A549 (cell line): ENCODE results near the gene DDB1. TPM values are rescaled to one million over a fixed set of nuclear protein-coding genes. Genes with fewer than 3 reads are reported as not detected.

Experiments used
- ATAC-seq, 2 experiments: fragments of 200-7000 bp in 1 of 2; fragments of >200 bp in 1 of 2; cut with Nextera tagmentation in 1 of 2; cut with Tn5 transposase in 1 of 2; 3 replicates each; pipeline versions ENCODE4 v1.8.0 to v1.9.1; 2018 to 2020; ENCODE audit warnings: mild to moderate bottlenecking in 1 of 2, moderate library complexity in 1 of 2
- CTCF ChIA-PET: fragments of 300-600 bp; sonication (Branson Sonifier 250); formaldehyde crosslinking; extraction: SDS; loops from one replicate; lab custom pipeline; 2021; ENCODE audit warnings: antibody characterized with exemption, inconsistent platforms; lab: Yijun Ruan, JAX
- POLR2A ChIA-PET: fragments of 350-600 bp; formaldehyde crosslinking; extraction: SDS; loops from one replicate; lab custom pipeline; 2021; ENCODE audit warnings: antibody characterized with exemption, inconsistent platforms; lab: Yijun Ruan, JAX
- DNase-seq, 2 experiments: peaks; one replicate each; pipeline versions ENCODE4 v3.0.0 to v3.0.0-alpha.2; 2011 to 2016; ENCODE audit warnings: low read depth in 1 of 2, low spot score in 1 of 2
- FAIRE-seq: peaks from 2 replicates; lab custom pipeline; 2011; peaks lifted over from hg19 to GRCh38; lab: Jason Lieb, UNC
- H3K27ac ChIP-seq, 2 experiments: fragments of >200 bp; sonication (Bioruptor Twin); formaldehyde crosslinking; 3 replicates each; pipeline ENCODE4 v1.5.1; 2016 to 2017
- H3K4me1 ChIP-seq: fragments of >200 bp; sonication (Bioruptor Twin); formaldehyde crosslinking; 3 replicates; pipeline ENCODE4 v1.6.1; 2016
- H3K4me2 ChIP-seq: fragments of >200 bp; sonication (Bioruptor Twin); formaldehyde crosslinking; 3 replicates; pipeline ENCODE4 v1.6.1; 2016
- H3K4me3 ChIP-seq: fragments of >200 bp; sonication (Bioruptor Twin); formaldehyde crosslinking; 3 replicates; pipeline ENCODE4 v1.5.1; 2016
- H3K9me3 ChIP-seq: fragments of >200 bp; sonication (Bioruptor Twin); formaldehyde crosslinking; 3 replicates; pipeline ENCODE4 v1.6.1; 2016
- BCL3 ChIP-seq: fragments of >200 bp; sonication (Bioruptor Twin); formaldehyde crosslinking; IDR thresholded peaks from 3 replicates; pipeline ENCODE4 v1.6.1; 2016
- BHLHE40 ChIP-seq: IDR thresholded peaks from 2 replicates; pipeline ENCODE4 v1.6.1; 2012; ENCODE audit warnings: low read depth, low read length, inconsistent platforms
- CBX8 ChIP-seq: fragments of 200-600 bp; sonication (generic); IDR thresholded peaks from 2 replicates; pipeline ENCODE4 v1.6.1; 2016
- CHD4 ChIP-seq: fragments of 200-600 bp; sonication (generic); IDR thresholded peaks from 2 replicates; pipeline ENCODE4 v1.6.1; 2016; ENCODE audit warnings: antibody characterized with exemption, mild to moderate bottlenecking, borderline replicate concordance
- CTCF ChIP-seq: fragments of >200 bp; sonication (Bioruptor Twin); formaldehyde crosslinking; IDR thresholded peaks from 3 replicates; pipeline ENCODE4 v1.5.1; 2016
- E2F6 ChIP-seq: IDR thresholded peaks from 2 replicates; pipeline ENCODE4 v1.6.1; 2012; ENCODE audit warnings: low read depth, borderline replicate concordance
- EHF ChIP-seq: fragments of 250-450 bp; sonication (Bioruptor Pico); IDR thresholded peaks from 2 replicates; pipeline ENCODE4 v1.5.0; 2020; ENCODE audit warnings: mild to moderate bottlenecking
- ESRRA ChIP-seq: fragments of 150-350 bp; IDR thresholded peaks from 2 replicates; pipeline ENCODE4 v1.6.1; 2014; ENCODE audit warnings: mild to moderate bottlenecking, low read length, borderline replicate concordance
- FOSB ChIP-seq: fragments of 250-450 bp; sonication (Bioruptor Pico); IDR thresholded peaks from 2 replicates; pipeline ENCODE4 v1.5.0; 2020; ENCODE audit warnings: mild to moderate bottlenecking, moderate library complexity
- FOSL2 ChIP-seq, 2 experiments: fragments of 450-650 bp in 1 of 2; fragments of >200 bp in 1 of 2; sonication (Bioruptor Twin) in 1 of 2; formaldehyde crosslinking; IDR thresholded peaks; 2 replicates each; pipeline versions ENCODE4 v1.5.0 to v1.6.1; 2016 to 2020; ENCODE audit warnings: mild to moderate bottlenecking in 1 of 2, moderate library complexity in 1 of 2
- GATA3 ChIP-seq: IDR thresholded peaks from 2 replicates; pipeline ENCODE4 v1.6.1; 2012; ENCODE audit warnings: borderline replicate concordance
- HDAC2 ChIP-seq: fragments of 200-600 bp; sonication (generic); IDR thresholded peaks from 2 replicates; pipeline ENCODE4 v1.6.1; 2016
- NR3C1 ChIP-seq: fragments of >200 bp; sonication (Bioruptor Twin); formaldehyde crosslinking; IDR thresholded peaks from 3 replicates; pipeline ENCODE4 v1.6.1; 2017
- PBX3 ChIP-seq: IDR thresholded peaks from 2 replicates; pipeline ENCODE4 v1.6.1; 2012
- POLR2A ChIP-seq: IDR thresholded peaks from 2 replicates; pipeline ENCODE4 v1.6.1; 2012; ENCODE audit warnings: mild to moderate bottlenecking, low read length
- RAD21 ChIP-seq, 2 experiments: fragments of >200 bp in 1 of 2; sonication (Bioruptor Twin) in 1 of 2; formaldehyde crosslinking in 1 of 2; IDR thresholded peaks in 1 of 2; conservative IDR thresholded peaks in 1 of 2; 2 replicates in 1 of 2; 3 replicates in 1 of 2; pipeline ENCODE4 v1.6.1; 2012 to 2018; ENCODE audit warnings: inconsistent platforms in 1 of 2
- RARB ChIP-seq: fragments of 250-450 bp; sonication (Bioruptor Pico); IDR thresholded peaks from 2 replicates; pipeline ENCODE4 v1.8.0; 2021; ENCODE audit warnings: mild to moderate bottlenecking, moderate library complexity
- RCOR1 ChIP-seq: fragments of 150-350 bp; IDR thresholded peaks from 2 replicates; pipeline ENCODE4 v1.6.1; 2014; ENCODE audit warnings: antibody characterized with exemption, low read length, low read depth
- REST ChIP-seq: fragments of 200-600 bp; sonication (generic); IDR thresholded peaks from 2 replicates; pipeline ENCODE4 v1.6.1; 2016; ENCODE audit warnings: antibody characterized with exemption, mild to moderate bottlenecking, moderate library complexity
- TFCP2L1 ChIP-seq: fragments of 250-450 bp; sonication (Bioruptor Pico); IDR thresholded peaks from 2 replicates; pipeline ENCODE4 v1.5.0; 2021; ENCODE audit warnings: mild to moderate bottlenecking
- ZFP36 ChIP-seq: fragments of 450-650 bp; IDR thresholded peaks from 2 replicates; pipeline ENCODE4 v1.6.1; 2014; ENCODE audit warnings: borderline replicate concordance; ENCODE audit not compliant: partially characterized antibody
- WGBS: methylation state at CpG from one replicate; pipeline ENCODE4 v1.1.6; 2017; ENCODE audit errors: missing lambda C conversion rate; 5-methylcytosine and 5-hydroxymethylcytosine counted together
- polyA plus RNA-seq, 4 experiments: library from polyadenylated mRNA; depleted of rRNA in 3 of 4; stranded (reverse); fragments of >200 nt; fragmentation: RNase III in 1 of 4; extraction: RNeasy Plus Mini Kit Qiagen cat#74134 plus additional on column Dnase treatment in 1 of 4; gene quantifications; 2 replicates in 3 of 4; 3 replicates in 1 of 4; pipeline ENCODE4 v1.2.3, GENCODE V29; 2011 to 2017
- TF ChIP-seq, protein P1 (sequence below): fragments of 150-350 bp; IDR thresholded peaks from 2 replicates; pipeline ENCODE4 v1.6.1; 2014; ENCODE audit warnings: low read depth, mild to moderate bottlenecking, low read length
- TF ChIP-seq, protein P2 (sequence below): fragments of >200 bp; sonication (Bioruptor Twin); formaldehyde crosslinking; IDR thresholded peaks from 2 replicates; pipeline ENCODE4 v1.6.1; 2016

Gene DDB1
- polyA plus RNA-seq, 2 of the 4 experiments (the other 2 are of a cell fraction), result 149 to 222 TPM

DNA sequence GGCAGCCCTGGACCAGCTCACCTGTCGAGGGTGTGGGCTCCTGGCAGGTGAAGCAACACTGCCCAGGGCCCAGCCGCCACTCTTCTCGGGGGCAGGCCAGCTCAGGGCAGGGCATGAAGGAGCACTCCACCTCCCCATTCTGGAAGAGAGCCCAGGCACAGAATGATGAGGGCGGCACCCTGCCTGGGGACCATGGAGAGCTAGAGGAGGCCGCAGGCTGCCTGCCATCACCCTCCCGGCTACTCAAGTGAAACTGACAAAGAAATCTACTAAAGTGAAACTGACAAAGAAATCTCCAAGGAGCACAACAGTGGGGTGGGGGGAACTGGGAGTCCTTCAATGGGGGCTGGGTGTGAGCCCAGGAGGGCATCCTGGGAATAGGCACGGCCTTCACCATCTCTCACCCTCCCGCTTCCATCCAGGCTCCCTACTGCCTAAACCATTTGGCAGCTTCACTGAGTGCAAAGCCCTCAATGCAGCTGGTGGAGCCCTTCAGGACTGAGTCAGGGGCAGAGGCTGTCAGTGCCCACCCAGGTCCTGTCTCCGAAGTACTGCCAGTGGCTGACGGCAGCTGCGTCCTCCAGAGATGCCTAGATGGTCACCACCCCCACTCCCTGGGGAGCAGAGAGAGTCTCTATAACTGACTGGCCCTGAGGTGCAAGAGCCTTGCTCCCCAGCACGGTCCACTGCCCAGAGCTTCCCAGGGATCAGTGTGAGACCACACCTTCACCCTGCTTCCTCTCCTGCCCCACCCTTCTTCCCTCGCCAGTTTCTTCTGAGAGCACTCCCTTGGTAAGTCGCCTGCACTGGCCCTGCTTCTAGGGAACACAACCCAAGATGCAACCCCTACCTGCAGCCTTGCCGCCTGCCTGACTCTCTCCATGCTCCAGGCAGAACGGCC, 59.5 kb downstream of the DDB1 start:
- FAIRE-seq, result no peak
- ATAC-seq, result peak; percentile 30 to 50; a peak in 3 of 6 replicates
- H3K4me3 ChIP-seq, result no peak overlapping the region
- no peak overlapping the region for H3K27ac ChIP-seq
- WGBS, result 71% methylated on average over 13 of the region's 16 CpGs
- no peaks in the 10 kb centered on the region for H3K4me1 ChIP-seq
- ChIA-PET CTCF (interaction anchor here (0.9 to 1.4 kb wide), 4 partner anchors 11 to 20 kb away, joined by 3 read pairs; no protein-coding TSS in a partner anchor), POLR2A (interaction anchor here (0.6 kb wide), 1 partner anchor 20 kb away, joined by 3 read pairs; no protein-coding TSS in a partner anchor)
- DNase-seq, result no peak
- no peak overlapping the region for H3K4me2 ChIP-seq
- no peak for TF ChIP-seq BCL3
- TF ChIP-seq BHLHE40, result no peak
- TF ChIP-seq CHD4, result no peak
- no peak for TF ChIP-seq FOSL2 (IDR thresholded peaks at IDR 0.05)
- TF ChIP-seq FOSL2 (CRISPR knock-in tag; IDR thresholded peaks at IDR 0.05), result no peak
- no peak for TF ChIP-seq EHF
- TF ChIP-seq ZFP36, result no peak
- TF ChIP-seq NR3C1, result no peak
- no peak for TF ChIP-seq ESRRA
- no peak for TF ChIP-seq HDAC2
- TF ChIP-seq RAD21 (conservative IDR thresholded peaks at IDR 0.05 in 1 of 2, IDR thresholded peaks at IDR 0.05 in 1 of 2), result no peak
- TF ChIP-seq, protein P1, sequence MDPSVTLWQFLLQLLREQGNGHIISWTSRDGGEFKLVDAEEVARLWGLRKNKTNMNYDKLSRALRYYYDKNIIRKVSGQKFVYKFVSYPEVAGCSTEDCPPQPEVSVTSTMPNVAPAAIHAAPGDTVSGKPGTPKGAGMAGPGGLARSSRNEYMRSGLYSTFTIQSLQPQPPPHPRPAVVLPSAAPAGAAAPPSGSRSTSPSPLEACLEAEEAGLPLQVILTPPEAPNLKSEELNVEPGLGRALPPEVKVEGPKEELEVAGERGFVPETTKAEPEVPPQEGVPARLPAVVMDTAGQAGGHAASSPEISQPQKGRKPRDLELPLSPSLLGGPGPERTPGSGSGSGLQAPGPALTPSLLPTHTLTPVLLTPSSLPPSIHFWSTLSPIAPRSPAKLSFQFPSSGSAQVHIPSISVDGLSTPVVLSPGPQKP, result no peak
- no peak for TF ChIP-seq CTCF
- TF ChIP-seq RCOR1, result no peak
- no peak for TF ChIP-seq PBX3
- TF ChIP-seq RARB, result no peak
- no peak for TF ChIP-seq FOSB (CRISPR knock-in tag)
- TF ChIP-seq POLR2A, result no peak
- TF ChIP-seq GATA3, result no peak
- TF ChIP-seq E2F6, result no peak
- H3K9me3 ChIP-seq, result no peaks in the 10 kb centered on the region

DNA sequence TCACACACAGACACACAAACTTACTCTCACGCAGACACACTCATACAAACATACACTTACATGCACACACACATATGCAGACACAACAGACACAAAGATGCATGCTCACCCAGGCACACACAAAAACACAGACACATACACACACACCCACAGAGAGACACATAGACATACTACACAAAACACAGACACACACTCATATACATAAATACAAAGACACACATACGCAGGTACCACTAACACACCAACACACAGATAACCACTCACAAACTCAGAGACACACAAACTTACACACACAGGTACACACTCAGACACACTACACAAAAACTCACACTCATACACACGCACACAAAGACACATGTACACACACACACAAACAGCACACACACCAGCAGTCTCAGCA, 60.2 kb downstream of the DDB1 start:
- no peak overlapping the region for H3K27ac ChIP-seq
- no peaks in the 10 kb centered on the region for H3K9me3 ChIP-seq
- ATAC-seq (no peak), FAIRE-seq (no peak), DNase-seq (no peak)
- 77% methylated on average over 3 of the region's 3 CpGs for WGBS
- POLR2A ChIA-PET, result no interaction called here
- H3K4me2 ChIP-seq, result no peak overlapping the region
- no peak overlapping the region for H3K4me3 ChIP-seq
- CTCF ChIA-PET, result interaction anchor here (0.9 to 1.4 kb wide), 2 partner anchors 15 to 21 kb away, joined by 3 read pairs; no protein-coding TSS in a partner anchor
- 0 out of 3 replicates have a peak, but pooled peaks cover under 1% of the 10 kb centered on the region for H3K4me1 ChIP-seq
- no peak for TF ChIP-seq CBX8
- no peak for TF ChIP-seq TFCP2L1 (CRISPR knock-in tag)
- TF ChIP-seq NR3C1, result no peak
- TF ChIP-seq, protein P2, sequence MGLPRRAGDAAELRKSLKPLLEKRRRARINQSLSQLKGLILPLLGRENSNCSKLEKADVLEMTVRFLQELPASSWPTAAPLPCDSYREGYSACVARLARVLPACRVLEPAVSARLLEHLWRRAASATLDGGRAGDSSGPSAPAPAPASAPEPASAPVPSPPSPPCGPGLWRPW, result no peak
- TF ChIP-seq E2F6, result no peak
- TF ChIP-seq REST, result no peak
